ENCODE measurements around the gene MADCAM1. TPM values are rescaled to one million over a fixed set of nuclear protein-coding genes. Genes with fewer than 3 reads are reported as not detected.
A peak's percentile ranks its signal among the peaks of the same experiment; 100 is the strongest.

MADCAM1 gene
- total RNA-seq, 1 donor from 2014 or later = 2.6 TPM

GRCh38 chr19:532561-533363 is 36.5 kb downstream of the MADCAM1 start:
- Histone ChIP-seq H3K9me3 (ENCODE audit: control insufficient read depth in 3 of 3, low read length in 3 of 3) (no peaks in the 10 kb centered on the region), H3K27me3 (ENCODE audit: control insufficient read depth in 3 of 3, insufficient read depth in 3 of 3, low read length in 3 of 3) (peaks cover 0 to 6% (median 6%) of the 10 kb centered on the region in 3 donors), H3K36me3 (ENCODE audit: control insufficient read depth in 3 of 3, insufficient read depth in 3 of 3, low read length in 3 of 3) (peaks cover 13 to 19% (median 18%) of the 10 kb centered on the region in 3 donors), H3K9ac (ENCODE audit: low read depth in 1 of 3, low read length in 3 of 3) (peak overlapping the region; percentile 89 to 96 (median 94)), H3K27ac (ENCODE audit: low read depth, low read length) (peak overlapping the region; percentile 90), H3K4me1 (ENCODE audit: control insufficient read depth in 3 of 3, insufficient read depth in 3 of 3, low read length in 3 of 3) (peaks cover 30 to 38% (median 37%) of the 10 kb centered on the region in 3 donors), H3K4me3 (ENCODE audit: low read length in 3 of 3) (peak overlapping the region; percentile 46 to 94 (median 88))

GRCh38 chr19:533364-534058 is 37.2 kb downstream of the MADCAM1 start:
- Histone ChIP-seq H3K27me3 (ENCODE audit: control insufficient read depth in 3 of 3, insufficient read depth in 3 of 3, low read length in 3 of 3) (peaks cover 0 to 3% (median 3%) of the 10 kb centered on the region in 3 donors), H3K9me3 (ENCODE audit: control insufficient read depth in 3 of 3, low read length in 3 of 3) (no peaks in the 10 kb centered on the region), H3K9ac (ENCODE audit: low read depth in 1 of 3, low read length in 3 of 3) (peak overlapping the region; percentile 89 to 96 (median 94)), H3K36me3 (ENCODE audit: control insufficient read depth in 3 of 3, insufficient read depth in 3 of 3, low read length in 3 of 3) (peaks cover 18 to 27% (median 24%) of the 10 kb centered on the region in 3 donors), H3K4me3 (ENCODE audit: low read length in 3 of 3) (peak overlapping the region; percentile 46 to 94 (median 88)), H3K27ac (ENCODE audit: low read depth, low read length) (peak overlapping the region; percentile 90), H3K4me1 (ENCODE audit: control insufficient read depth in 3 of 3, insufficient read depth in 3 of 3, low read length in 3 of 3) (peaks cover 30 to 45% (median 37%) of the 10 kb centered on the region in 3 donors)

DNA sequence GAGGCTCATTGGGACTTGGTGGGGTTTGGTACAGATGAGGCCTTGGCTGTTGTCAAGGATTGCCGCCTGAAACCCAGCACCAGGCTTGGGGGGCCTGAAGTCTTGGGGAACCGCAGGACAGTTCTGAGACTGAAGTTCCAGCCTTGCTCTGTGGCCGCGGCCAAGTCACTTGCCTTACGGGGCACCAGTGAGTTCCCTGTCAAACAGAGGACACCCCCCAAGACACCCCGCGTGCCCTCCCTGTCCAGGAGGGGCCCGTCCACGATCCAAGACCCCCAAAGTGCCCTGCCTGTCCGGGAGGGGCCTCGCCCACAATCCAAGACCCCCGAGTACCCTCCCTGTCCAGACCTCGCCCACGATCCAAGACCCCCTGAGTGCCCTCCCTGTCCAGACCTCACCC is 37.8 kb downstream of the MADCAM1 start:
- Histone ChIP-seq H3K27me3 (ENCODE audit: control insufficient read depth in 3 of 3, insufficient read depth in 3 of 3, low read length in 3 of 3) (no peaks in the 10 kb centered on the region), H3K4me3 (ENCODE audit: low read length in 3 of 3) (peak overlapping the region; percentile 46 to 94 (median 88)), H3K9me3 (ENCODE audit: control insufficient read depth in 3 of 3, low read length in 3 of 3) (no peaks in the 10 kb centered on the region), H3K36me3 (ENCODE audit: control insufficient read depth in 3 of 3, insufficient read depth in 3 of 3, low read length in 3 of 3) (peaks cover 20 to 33% (median 24%) of the 10 kb centered on the region in 3 donors), H3K4me1 (ENCODE audit: control insufficient read depth in 3 of 3, insufficient read depth in 3 of 3, low read length in 3 of 3) (peaks cover 30 to 51% (median 37%) of the 10 kb centered on the region in 3 donors), H3K27ac (ENCODE audit: low read depth, low read length) (peak overlapping the region; percentile 90), H3K9ac (ENCODE audit: low read depth in 1 of 3, low read length in 3 of 3) (peak overlapping the region; percentile 89 to 96 (median 94))

DNA sequence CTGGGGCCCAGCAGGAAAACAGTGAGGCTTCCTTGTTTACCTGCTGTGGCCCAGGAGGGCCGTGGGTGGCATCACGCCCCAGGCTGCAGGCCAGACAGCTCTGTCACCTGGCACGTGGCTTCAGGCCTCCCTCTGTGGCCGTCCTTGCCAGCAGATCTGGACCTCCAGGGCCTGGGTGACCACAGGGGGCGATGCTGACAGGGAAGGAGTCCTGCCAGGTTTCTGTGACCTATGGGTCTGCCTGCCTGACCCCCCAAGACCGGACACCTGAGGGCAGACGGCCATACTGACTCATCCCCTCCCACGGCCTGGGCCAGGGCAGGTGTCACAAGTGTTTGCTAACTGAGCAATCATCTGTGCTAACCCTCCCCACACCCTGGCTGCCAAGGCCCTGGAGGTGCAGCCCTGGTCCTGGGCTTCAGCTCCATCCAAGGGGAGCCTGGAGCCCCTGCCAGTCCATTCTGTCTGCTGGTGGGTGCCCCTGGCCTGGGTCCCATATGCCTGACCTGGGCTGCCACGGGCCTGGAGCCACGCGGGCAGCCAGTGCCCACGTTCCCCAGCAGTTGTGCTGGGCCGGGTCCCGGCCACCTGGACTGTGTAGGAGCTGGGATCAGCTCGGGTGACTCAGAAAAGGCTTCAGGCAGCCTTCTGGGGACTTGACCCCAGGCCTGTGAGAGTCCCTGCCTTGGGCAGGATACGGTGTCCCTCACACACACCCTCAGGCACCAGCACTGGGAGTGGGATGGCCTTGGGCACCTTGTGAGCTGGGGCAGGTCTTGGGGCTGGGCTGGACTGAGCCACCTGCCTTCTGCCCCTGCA is 38.9 kb downstream of the MADCAM1 start:
- peaks cover 20 to 38% (median 27%) of the 10 kb centered on the region in 3 donors for H3K36me3 ChIP-seq (ENCODE audit: control insufficient read depth in 3 of 3, insufficient read depth in 3 of 3, low read length in 3 of 3)
- no peak overlapping the region for H3K4me3 ChIP-seq (ENCODE audit: low read length in 3 of 3)
- H3K27ac ChIP-seq (ENCODE audit: low read depth, low read length) = peak overlapping the region; percentile 25
- H3K9me3 ChIP-seq (ENCODE audit: control insufficient read depth in 3 of 3, low read length in 3 of 3) = no peaks in the 10 kb centered on the region
- peak overlapping the region in 2 of 3 donors; percentile 43 to 73 for H3K9ac ChIP-seq (ENCODE audit: low read depth in 1 of 3, low read length in 3 of 3)
- no peaks in the 10 kb centered on the region for H3K27me3 ChIP-seq (ENCODE audit: control insufficient read depth in 3 of 3, insufficient read depth in 3 of 3, low read length in 3 of 3)
- peaks cover 30 to 56% (median 37%) of the 10 kb centered on the region in 3 donors for H3K4me1 ChIP-seq (ENCODE audit: control insufficient read depth in 3 of 3, insufficient read depth in 3 of 3, low read length in 3 of 3)

DNA sequence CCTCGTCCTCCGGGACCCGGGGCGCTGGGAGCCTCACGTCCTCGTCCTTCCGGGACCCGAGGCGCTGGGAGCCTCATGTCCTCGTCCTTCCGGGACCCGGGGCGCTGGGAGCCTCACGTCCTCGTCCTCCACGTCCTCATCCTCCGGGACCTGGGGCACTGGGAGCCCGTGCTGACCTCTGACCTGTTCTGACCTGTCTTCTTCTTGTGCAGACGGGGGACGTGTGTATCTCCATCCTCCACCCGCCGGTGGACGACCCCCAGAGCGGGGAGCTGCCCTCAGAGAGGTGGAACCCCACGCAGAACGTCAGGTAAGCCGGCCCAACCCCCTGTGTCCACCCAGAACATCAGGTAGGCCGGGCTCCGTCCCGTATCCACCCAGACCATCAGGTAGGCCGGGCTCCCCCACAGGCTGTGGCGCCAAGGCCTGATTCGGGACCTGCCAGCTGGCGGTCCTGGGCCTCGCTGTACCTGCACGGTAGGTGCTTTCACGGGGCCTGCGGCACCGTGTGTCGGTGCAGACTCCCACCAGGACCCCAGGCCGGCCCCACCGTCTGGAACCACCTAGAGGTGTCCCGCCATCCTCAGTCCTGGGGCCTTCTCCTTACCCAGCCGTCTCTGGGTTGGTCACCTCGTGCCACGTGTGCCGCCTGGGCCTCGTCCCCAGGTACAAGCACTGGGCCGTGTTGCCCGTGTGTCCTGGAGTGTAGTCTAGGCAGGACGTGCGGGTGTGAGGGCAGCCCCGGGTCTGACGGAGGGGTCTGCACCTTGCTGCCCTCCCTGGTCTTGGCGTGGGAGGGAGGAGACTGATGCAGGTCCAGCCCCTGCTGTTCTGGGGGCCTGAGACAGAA is 40.0 kb downstream of the MADCAM1 start:
- Histone ChIP-seq H3K4me1 (ENCODE audit: control insufficient read depth in 3 of 3, insufficient read depth in 3 of 3, low read length in 3 of 3) (peaks cover 27 to 51% (median 32%) of the 10 kb centered on the region in 3 donors), H3K36me3 (ENCODE audit: control insufficient read depth in 3 of 3, insufficient read depth in 3 of 3, low read length in 3 of 3) (peaks cover 20 to 40% (median 28%) of the 10 kb centered on the region in 3 donors), H3K9ac (ENCODE audit: low read depth in 1 of 3, low read length in 3 of 3) (no peak overlapping the region), H3K9me3 (ENCODE audit: control insufficient read depth in 3 of 3, low read length in 3 of 3) (no peaks in the 10 kb centered on the region), H3K27me3 (ENCODE audit: control insufficient read depth in 3 of 3, insufficient read depth in 3 of 3, low read length in 3 of 3) (no peaks in the 10 kb centered on the region), H3K27ac (ENCODE audit: low read depth, low read length) (no peak overlapping the region), H3K4me3 (ENCODE audit: low read length in 3 of 3) (no peak overlapping the region)

GRCh38 chr19:536881-537404 is 40.7 kb downstream of the MADCAM1 start:
- H3K9me3 ChIP-seq (ENCODE audit: control insufficient read depth in 3 of 3, low read length in 3 of 3) = no peaks in the 10 kb centered on the region
- H3K27ac ChIP-seq (ENCODE audit: low read depth, low read length) = no peak overlapping the region
- H3K4me1 ChIP-seq (ENCODE audit: control insufficient read depth in 3 of 3, insufficient read depth in 3 of 3, low read length in 3 of 3) = peaks cover 27 to 51% (median 32%) of the 10 kb centered on the region in 3 donors
- no peak overlapping the region for H3K9ac ChIP-seq (ENCODE audit: low read depth in 1 of 3, low read length in 3 of 3)
- peaks cover 26 to 43% (median 34%) of the 10 kb centered on the region in 3 donors for H3K36me3 ChIP-seq (ENCODE audit: control insufficient read depth in 3 of 3, insufficient read depth in 3 of 3, low read length in 3 of 3)
- no peak overlapping the region for H3K4me3 ChIP-seq (ENCODE audit: low read length in 3 of 3)
- no peaks in the 10 kb centered on the region for H3K27me3 ChIP-seq (ENCODE audit: control insufficient read depth in 3 of 3, insufficient read depth in 3 of 3, low read length in 3 of 3)

DNA sequence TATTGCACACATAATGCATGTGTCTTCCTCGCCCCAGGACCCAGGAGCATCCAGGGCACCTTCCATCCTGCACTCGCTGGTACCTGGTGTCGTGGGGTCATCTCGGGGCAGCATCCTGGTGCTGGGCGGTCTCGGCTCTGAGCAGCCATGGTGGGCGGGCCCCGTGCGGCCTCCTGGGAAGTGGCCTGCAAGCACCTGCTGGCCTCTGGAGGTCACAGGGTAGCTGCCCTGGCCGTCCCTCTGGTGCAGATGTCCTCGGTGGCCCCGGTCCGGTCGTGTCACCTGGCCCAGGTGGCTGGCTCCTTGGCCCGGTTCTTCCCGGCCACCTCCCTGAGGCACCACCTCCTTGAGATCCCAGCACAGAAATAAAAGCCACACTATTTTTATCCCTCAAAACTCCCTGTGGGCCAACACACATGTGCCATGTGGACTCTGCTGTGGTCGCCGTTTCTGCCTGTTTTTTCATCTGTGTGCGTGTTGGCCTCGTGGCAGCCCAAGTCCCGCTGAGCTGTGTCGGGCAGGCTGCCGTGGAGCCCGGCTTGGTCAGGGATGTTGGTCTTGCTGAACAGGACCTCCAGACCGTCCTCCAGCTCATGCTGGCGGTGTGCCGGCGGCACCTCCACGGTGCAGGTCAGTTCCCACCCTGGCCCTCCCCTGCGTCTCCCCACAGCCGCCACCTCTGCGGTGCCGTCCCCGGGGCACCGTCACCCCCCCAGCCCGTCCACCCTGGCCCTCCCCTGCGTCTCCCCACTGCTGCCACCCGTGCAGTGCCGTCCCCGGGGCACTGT is 42.5 kb downstream of the MADCAM1 start:
- H3K36me3 ChIP-seq (ENCODE audit: control insufficient read depth in 3 of 3, insufficient read depth in 3 of 3, low read length in 3 of 3) = peaks cover 32 to 50% (median 41%) of the 10 kb centered on the region in 3 donors
- H3K27me3 ChIP-seq (ENCODE audit: control insufficient read depth in 3 of 3, insufficient read depth in 3 of 3, low read length in 3 of 3) = no peaks in the 10 kb centered on the region
- H3K9me3 ChIP-seq (ENCODE audit: control insufficient read depth in 3 of 3, low read length in 3 of 3) = no peaks in the 10 kb centered on the region
- H3K27ac ChIP-seq (ENCODE audit: low read depth, low read length) = no peak overlapping the region
- H3K9ac ChIP-seq (ENCODE audit: low read depth in 1 of 3, low read length in 3 of 3) = peak overlapping the region in 1 of 3 donors; percentile 66
- H3K4me3 ChIP-seq (ENCODE audit: low read length in 3 of 3) = peak overlapping the region in 1 of 3 donors; percentile 6
- peaks cover 17 to 39% (median 19%) of the 10 kb centered on the region in 3 donors for H3K4me1 ChIP-seq (ENCODE audit: control insufficient read depth in 3 of 3, insufficient read depth in 3 of 3, low read length in 3 of 3)

DNA sequence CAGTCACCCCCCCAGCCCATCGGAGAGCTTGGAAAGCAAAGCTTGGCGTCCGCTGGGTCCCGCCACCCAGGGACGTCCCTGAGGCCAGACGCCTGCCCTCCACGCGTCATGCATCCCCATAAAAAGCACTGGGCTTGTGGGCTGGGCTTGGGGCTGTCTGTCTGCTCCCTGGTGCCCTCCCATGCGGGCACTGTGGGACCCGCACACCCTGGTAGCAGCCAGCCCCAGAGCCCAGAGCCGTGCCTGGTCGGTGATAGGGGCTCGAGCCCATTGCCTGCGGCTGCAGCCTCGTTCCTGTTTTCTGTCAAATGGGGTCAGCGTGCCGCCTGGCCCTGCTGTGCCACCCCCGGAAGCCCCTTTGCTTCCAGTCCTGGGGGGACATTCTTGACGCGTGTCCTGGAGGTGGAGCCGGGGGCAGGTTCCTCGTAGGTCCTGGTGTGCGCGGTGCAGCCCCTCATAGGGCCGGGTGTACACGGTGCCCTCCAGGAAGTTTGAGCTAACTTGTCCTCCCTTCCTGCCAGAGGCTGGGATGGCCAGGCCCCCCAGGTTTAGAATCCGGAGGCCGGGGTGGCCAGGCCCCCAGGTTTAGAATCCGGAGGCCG is 43.2 kb downstream of the MADCAM1 start:
- H3K36me3 ChIP-seq (ENCODE audit: control insufficient read depth in 3 of 3, insufficient read depth in 3 of 3, low read length in 3 of 3) = peaks cover 32 to 50% (median 41%) of the 10 kb centered on the region in 3 donors
- no peaks in the 10 kb centered on the region for H3K9me3 ChIP-seq (ENCODE audit: control insufficient read depth in 3 of 3, low read length in 3 of 3)

More for the DNA sequence above, 43.2 kb downstream of the MADCAM1 start:
- Histone ChIP-seq H3K27me3 (ENCODE audit: control insufficient read depth in 3 of 3, insufficient read depth in 3 of 3, low read length in 3 of 3) (no peaks in the 10 kb centered on the region), H3K9ac (ENCODE audit: low read depth in 1 of 3, low read length in 3 of 3) (peak overlapping the region in 1 of 3 donors; percentile 66), H3K4me1 (ENCODE audit: control insufficient read depth in 3 of 3, insufficient read depth in 3 of 3, low read length in 3 of 3) (peaks cover 11 to 32% (median 12%) of the 10 kb centered on the region in 3 donors), H3K27ac (ENCODE audit: low read depth, low read length) (no peak overlapping the region), H3K4me3 (ENCODE audit: low read length in 3 of 3) (no peak overlapping the region)

Data from skeletal muscle tissue (tissue), 4 donors.